ENCODE results near the gene IMMT. TPM values are rescaled to one million over a fixed set of nuclear protein-coding genes. Genes with fewer than 3 reads are reported as not detected.

IMMT gene
- total RNA-seq, 1 experiment from 2014 or later, result 172 TPM

- POLR2A ChIA-PET (ENCODE audit: low non-redundant PET), result no interaction called here
- CTCF ChIA-PET, result no interaction called here
- Histone ChIP-seq H3K4me3 (ENCODE audit: low read depth, low read length, poor library complexity, severe bottlenecking) (no peak overlapping the region), H3K4me1 (ENCODE audit: insufficient read depth, low read length, poor library complexity, severe bottlenecking) (no peaks in the 10 kb centered on the region), H3K27ac (ENCODE audit: low read depth, low read length, poor library complexity, severe bottlenecking) (no peak overlapping the region), H3K9me3 (ENCODE audit: low read depth, low read length, poor library complexity, severe bottlenecking) (no peaks in the 10 kb centered on the region), H3K27me3 (replicated peaks; ENCODE audit: insufficient read depth, low read depth, low read length, poor library complexity) (no peaks in the 10 kb centered on the region), H3K36me3 (ENCODE audit: insufficient read depth, low read length, poor library complexity, severe bottlenecking) (peaks cover 66% of the 10 kb centered on the region)
- TF ChIP-seq CTCF (conservative IDR thresholded peaks at IDR 0.05; ENCODE audit: low read depth, low read length) (no peak), EZH2 (IDR thresholded peaks at IDR 0.05; ENCODE audit: borderline replicate concordance, low read depth, low read length, poor library complexity, severe bottlenecking) (no peak)
- DNase-seq (ENCODE audit: low spot score), result no peak
- no TSS peak for BruUV-seq (replicated peaks)
- intact Hi-C loops (cut with micrococcal nuclease; ENCODE audit: unreplicated experiment), result no loop called here
Measured at GRCh38 chr2:86097913-86098312, 97.3 kb downstream of the IMMT start.

- H3K27ac ChIP-seq (ENCODE audit: low read depth, low read length, poor library complexity, severe bottlenecking), result no peak overlapping the region
- H3K9me3 ChIP-seq (ENCODE audit: low read depth, low read length, poor library complexity, severe bottlenecking), result no peaks in the 10 kb centered on the region
- intact Hi-C loops (cut with micrococcal nuclease; ENCODE audit: unreplicated experiment), result no loop called here
- H3K4me1 ChIP-seq (ENCODE audit: insufficient read depth, low read length, poor library complexity, severe bottlenecking), result no peaks in the 10 kb centered on the region
- ChIA-PET CTCF (no interaction called here), POLR2A (ENCODE audit: low non-redundant PET) (no interaction called here)
- no TSS peak for BruUV-seq (replicated peaks)
- H3K36me3 ChIP-seq (ENCODE audit: insufficient read depth, low read length, poor library complexity, severe bottlenecking), result peaks cover 64% of the 10 kb centered on the region
- DNase-seq (ENCODE audit: low spot score), result no peak
- H3K27me3 ChIP-seq (replicated peaks; ENCODE audit: insufficient read depth, low read depth, low read length, poor library complexity), result no peaks in the 10 kb centered on the region
- TF ChIP-seq CTCF (conservative IDR thresholded peaks at IDR 0.05; ENCODE audit: low read depth, low read length) (no peak), EZH2 (IDR thresholded peaks at IDR 0.05; ENCODE audit: borderline replicate concordance, low read depth, low read length, poor library complexity, severe bottlenecking) (no peak)
- H3K4me3 ChIP-seq (ENCODE audit: low read depth, low read length, poor library complexity, severe bottlenecking), result no peak overlapping the region
Measured at GRCh38 chr2:86097114-86097896, 98.0 kb downstream of the IMMT start.

- no peaks in the 10 kb centered on the region for H3K27me3 ChIP-seq (replicated peaks; ENCODE audit: insufficient read depth, low read depth, low read length, poor library complexity)
- ChIA-PET POLR2A (ENCODE audit: low non-redundant PET) (no interaction called here), CTCF (no interaction called here)
- TF ChIP-seq EZH2 (IDR thresholded peaks at IDR 0.05; ENCODE audit: borderline replicate concordance, low read depth, low read length, poor library complexity, severe bottlenecking), result no peak
- TF ChIP-seq CTCF (conservative IDR thresholded peaks at IDR 0.05; ENCODE audit: low read depth, low read length), result no peak
- no peak overlapping the region for H3K4me3 ChIP-seq (ENCODE audit: low read depth, low read length, poor library complexity, severe bottlenecking)
- peaks cover 77% of the 10 kb centered on the region for H3K36me3 ChIP-seq (ENCODE audit: insufficient read depth, low read length, poor library complexity, severe bottlenecking)
- H3K9me3 ChIP-seq (ENCODE audit: low read depth, low read length, poor library complexity, severe bottlenecking), result no peaks in the 10 kb centered on the region
- no TSS peak for BruUV-seq (replicated peaks)
- no peak for DNase-seq (ENCODE audit: low spot score)
- intact Hi-C loops (cut with micrococcal nuclease; ENCODE audit: unreplicated experiment), result no loop called here
- no peaks in the 10 kb centered on the region for H3K4me1 ChIP-seq (ENCODE audit: insufficient read depth, low read length, poor library complexity, severe bottlenecking)
- H3K27ac ChIP-seq (ENCODE audit: low read depth, low read length, poor library complexity, severe bottlenecking), result no peak overlapping the region
Measured at GRCh38 chr2:86094229-86094628, 101.0 kb downstream of the IMMT start.

Small RNA genes within 50 kb of the gene (microRNA-seq; reads per million reads assigned to microRNA genes)
- not detected for gene MIR4779

Other genes starting within 250 kb of the IMMT start
- 70.8 and 81.2 TPM in 2 replicates for gene POLR1A, start 89.6 kb downstream of the IMMT start, total RNA-seq (2021)
- 148 and 159 TPM in 2 replicates for gene PTCD3, start 89.2 kb downstream of the IMMT start, total RNA-seq (2021)
- gene MRPL35, start 4.0 kb upstream of the IMMT start, total RNA-seq (2021), result 81.9 and 97.7 TPM in 2 replicates
- gene REEP1, start 142.2 kb upstream of the IMMT start, total RNA-seq (2021), result 3.6 and 4.8 TPM in 2 replicates
- gene KDM3A, start 245.9 kb upstream of the IMMT start, total RNA-seq (2021), result 40.7 and 43.8 TPM in 2 replicates

Data from A673 (cell line).